Mesodermal cell (in vitro differentiated cells): ENCODE results near the gene MUC6.

Experiments used
- H3K27ac ChIP-seq: 2 replicates; pipeline ENCODE4 v1.7.0; 2013; ENCODE audit warnings: mild to moderate bottlenecking, low read depth, low read length, moderate library complexity; ENCODE audit not compliant: severe bottlenecking
- H3K36me3 ChIP-seq: 2 replicates; pipeline ENCODE4 v1.7.1; 2013; ENCODE audit warnings: mild to moderate bottlenecking, low read length, moderate library complexity; ENCODE audit not compliant: control insufficient read depth, insufficient read depth
- H3K4me1 ChIP-seq: one replicate; pipeline ENCODE4 v1.7.1; 2013; ENCODE audit warnings: mild to moderate bottlenecking, low read length; ENCODE audit not compliant: insufficient read depth, control insufficient read depth, poor library complexity, severe bottlenecking
- H3K4me3 ChIP-seq: 2 replicates; pipeline ENCODE4 v1.7.0; 2013; ENCODE audit warnings: low read length, control low read depth, mild to moderate bottlenecking; ENCODE audit not compliant: insufficient read depth, poor library complexity, severe bottlenecking; ENCODE audit errors: extremely low read depth
- H3K9me3 ChIP-seq: 2 replicates; pipeline ENCODE4 v1.7.1; 2013; ENCODE audit warnings: mild to moderate bottlenecking, low read length, moderate library complexity; ENCODE audit not compliant: control insufficient read depth
- WGBS, 2 experiments: methylation state at CpG; one replicate each; pipeline ENCODE4 v1.1.5; 2013; ENCODE audit warnings: missing lambda C conversion rate in 2 of 2; ENCODE audit not compliant: insufficient coverage in 2 of 2; 5-methylcytosine and 5-hydroxymethylcytosine counted together

MUC6 gene

GRCh38 chr11:1055990-1056771, 19.7 kb upstream of the MUC6 start:
- Histone ChIP-seq H3K27ac (no peak overlapping the region), H3K9me3 (no peaks in the 10 kb centered on the region), H3K4me1 (no peaks in the 10 kb centered on the region), H3K4me3 (no peak overlapping the region), H3K36me3 (no peaks in the 10 kb centered on the region)
- WGBS, 2 experiments, result 90 to 91% methylated on average over 43 to 46 of the region's 46 CpGs

DNA sequence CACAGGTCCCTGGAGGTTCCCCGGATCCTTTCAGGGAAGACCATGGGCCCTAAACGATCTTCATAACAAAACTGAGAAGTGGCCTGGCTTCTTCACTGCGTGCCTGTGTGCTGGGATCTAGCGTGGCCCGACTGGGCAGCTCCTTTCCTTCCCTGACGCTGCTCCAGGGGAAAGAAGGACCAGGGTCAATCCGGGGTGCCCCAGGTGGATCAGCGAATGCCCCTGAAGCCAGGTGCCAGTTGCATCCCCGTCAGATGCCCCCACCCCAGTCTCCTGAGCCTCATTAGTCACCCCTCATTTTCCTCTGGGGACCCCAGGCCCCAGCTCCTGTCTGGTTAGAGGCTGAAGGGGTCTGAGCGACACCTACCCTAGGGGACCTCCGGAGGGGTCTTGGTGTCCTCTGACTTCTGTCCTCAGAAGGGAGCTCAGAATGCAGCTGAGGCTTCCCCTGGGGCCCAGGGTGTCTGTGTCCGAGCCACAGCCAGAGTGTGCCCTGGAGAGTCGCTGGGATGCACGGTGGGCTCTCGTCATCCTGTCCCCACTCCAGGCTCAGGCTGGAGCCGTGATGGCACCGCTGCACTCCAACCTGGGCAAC, 18.7 kb upstream of the MUC6 start:
- H3K4me1 ChIP-seq, result no peaks in the 10 kb centered on the region
- no peak overlapping the region for H3K27ac ChIP-seq
- H3K9me3 ChIP-seq, result no peaks in the 10 kb centered on the region
- WGBS, 2 experiments, result 88 to 91% methylated on average over 10 to 14 of the region's 17 CpGs
- no peaks in the 10 kb centered on the region for H3K36me3 ChIP-seq
- no peak overlapping the region for H3K4me3 ChIP-seq

GRCh38 chr11:1054143-1055108, 17.9 kb upstream of the MUC6 start:
- Histone ChIP-seq H3K4me3 (no peak overlapping the region), H3K9me3 (no peaks in the 10 kb centered on the region), H3K36me3 (no peaks in the 10 kb centered on the region), H3K4me1 (no peaks in the 10 kb centered on the region), H3K27ac (no peak overlapping the region)
- WGBS, 2 experiments, result 81 to 87% methylated on average over 21 to 22 of the region's 25 CpGs

DNA sequence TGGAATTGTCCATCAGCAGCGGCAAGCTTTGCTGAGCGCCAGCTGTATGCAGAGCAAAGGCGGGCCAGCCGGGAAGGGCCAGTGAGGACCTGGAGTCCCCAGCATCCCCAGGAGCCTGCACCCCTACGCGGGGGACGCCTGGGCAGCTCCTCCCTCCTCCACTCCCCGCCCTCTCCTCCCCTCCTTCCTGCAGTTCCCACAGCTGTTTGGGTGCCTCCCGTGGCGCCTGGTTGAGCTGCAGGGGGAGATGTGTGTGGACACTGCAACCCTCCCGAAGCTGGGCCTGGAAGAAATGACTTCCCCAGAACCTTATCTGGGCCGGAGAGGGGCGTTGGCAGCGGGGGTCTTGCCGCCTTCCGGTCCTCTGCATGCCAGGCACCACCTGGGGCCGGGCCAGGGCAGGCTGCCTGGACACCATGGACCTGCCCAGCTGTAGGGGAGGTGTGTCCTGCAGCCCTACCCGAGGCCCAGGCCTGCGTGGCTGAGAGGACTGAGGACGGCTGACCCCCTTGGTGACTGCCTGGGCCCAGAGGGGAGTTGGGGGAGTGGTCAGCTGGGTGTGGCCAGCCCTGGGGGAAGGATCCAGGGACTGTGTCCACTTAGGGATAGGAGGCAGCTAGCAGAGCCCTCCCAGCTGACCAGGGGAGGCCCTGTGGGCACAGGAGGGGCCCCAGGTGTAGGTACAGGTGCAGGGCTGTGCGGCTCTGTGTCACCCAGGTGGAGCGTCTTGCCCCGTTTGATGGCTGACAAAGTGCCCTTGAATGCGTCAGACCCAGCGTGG, 16.8 kb upstream of the MUC6 start:
- WGBS, 2 experiments, result 89 to 93% methylated on average over 16 to 22 of the region's 25 CpGs
- Histone ChIP-seq H3K27ac (no peak overlapping the region), H3K9me3 (no peaks in the 10 kb centered on the region), H3K4me3 (no peak overlapping the region), H3K4me1 (no peaks in the 10 kb centered on the region), H3K36me3 (no peaks in the 10 kb centered on the region)

GRCh38 chr11:1052133-1053011, 15.9 kb upstream of the MUC6 start:
- no peak overlapping the region for H3K27ac ChIP-seq
- H3K4me3 ChIP-seq, result no peak overlapping the region
- no peaks in the 10 kb centered on the region for H3K36me3 ChIP-seq
- no peaks in the 10 kb centered on the region for H3K4me1 ChIP-seq
- H3K9me3 ChIP-seq, result no peaks in the 10 kb centered on the region
- 87 to 90% methylated on average over 14 to 23 of the region's 25 CpGs for WGBS, 2 experiments

- Histone ChIP-seq H3K4me1 (no peaks in the 10 kb centered on the region), H3K27ac (no peak overlapping the region), H3K9me3 (no peaks in the 10 kb centered on the region), H3K36me3 (no peaks in the 10 kb centered on the region), H3K4me3 (no peak overlapping the region)
- 68 to 76% methylated on average over 12 to 13 of the region's 15 CpGs for WGBS, 2 experiments
Observed at GRCh38 chr11:1051356-1052132, 15.0 kb upstream of the MUC6 start.

- H3K36me3 ChIP-seq, result no peaks in the 10 kb centered on the region
- H3K4me1 ChIP-seq, result no peaks in the 10 kb centered on the region
- WGBS, 2 experiments, result 61 to 73% methylated on average over 32 to 33 of the region's 39 CpGs
- no peaks in the 10 kb centered on the region for H3K9me3 ChIP-seq
- no peak overlapping the region for H3K27ac ChIP-seq
- no peak overlapping the region for H3K4me3 ChIP-seq
Observed at GRCh38 chr11:1050581-1051355, 14.2 kb upstream of the MUC6 start.

DNA sequence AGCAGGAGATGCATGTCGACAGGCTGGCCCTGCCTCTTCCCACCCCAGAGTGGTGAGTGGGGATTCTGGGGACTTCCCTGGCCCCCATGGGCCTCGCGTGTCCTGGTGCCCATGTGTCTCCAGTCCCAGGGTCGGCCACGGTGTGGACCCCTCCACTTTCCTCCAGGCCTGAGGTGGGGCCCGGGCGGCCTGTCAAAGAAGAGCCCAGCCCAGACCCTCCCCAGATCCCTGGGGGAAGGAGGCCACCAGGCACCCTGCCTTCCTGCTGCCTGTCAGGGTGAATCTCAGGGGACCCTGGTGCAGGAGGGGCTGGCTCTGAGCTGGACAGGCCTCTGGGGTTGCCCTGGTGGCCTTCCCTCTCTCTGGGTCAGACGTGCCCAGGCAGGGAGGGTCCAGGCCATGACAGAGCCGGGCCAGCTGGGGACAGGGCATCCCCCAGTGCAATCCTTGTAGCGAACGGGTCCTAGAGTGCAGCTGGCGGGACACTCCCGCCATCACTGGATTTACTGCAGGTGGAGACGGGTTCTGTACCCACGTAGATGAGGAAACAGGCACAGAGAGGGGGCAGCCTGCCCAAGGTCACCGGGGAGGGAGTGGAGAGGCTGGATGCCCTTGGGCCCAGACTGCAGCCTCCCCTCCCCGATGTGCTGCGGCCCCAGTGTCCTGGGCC, 13.5 kb upstream of the MUC6 start:
- Histone ChIP-seq H3K9me3 (no peaks in the 10 kb centered on the region), H3K27ac (no peak overlapping the region), H3K4me1 (no peaks in the 10 kb centered on the region), H3K4me3 (no peak overlapping the region), H3K36me3 (no peaks in the 10 kb centered on the region)
- 81 to 94% methylated on average over 13 to 15 of the region's 18 CpGs for WGBS, 2 experiments
